ENCODE data around the gene ZNF205. TPM values are rescaled to one million over a fixed set of nuclear protein-coding genes. Genes with fewer than 3 reads are reported as not detected.

Gene ZNF205
- total and polyA plus RNA-seq, 2 donors = 4.6 to 9.3 TPM

- no peak for DNase-seq (ENCODE audit: low read depth in 6 of 9, low spot score in 9 of 9)
- Histone ChIP-seq H3K4me3 (ENCODE audit: low read length in 2 of 2) (no peak overlapping the region), H3K27me3 (ENCODE audit: control insufficient read depth in 2 of 2, insufficient read depth in 1 of 2, low read length in 1 of 2) (no peaks in the 10 kb centered on the region), H3K27ac (ENCODE audit: low read depth in 1 of 2, low read length in 1 of 2) (no peak overlapping the region), H3K9me3 (ENCODE audit: control insufficient read depth in 2 of 2, insufficient read depth in 1 of 2, low read length in 1 of 2) (peaks cover 0 to 11% of the 10 kb centered on the region in 2 donors), H3K4me1 (ENCODE audit: control insufficient read depth in 2 of 2, insufficient read depth in 2 of 2, low read length in 2 of 2) (peaks cover 15 to 60% of the 10 kb centered on the region in 2 donors), H3K36me3 (ENCODE audit: control insufficient read depth in 2 of 2, insufficient read depth in 2 of 2, low read length in 1 of 2) (no peaks in the 10 kb centered on the region)
- 95% methylated on average over 7 of the region's 7 CpGs for WGBS
These were observed 23.9 kb upstream of the ZNF205 start for GRCh38 chr16:3088450-3088849.

- Histone ChIP-seq H3K27me3 (ENCODE audit: control insufficient read depth in 2 of 2, insufficient read depth in 1 of 2, low read length in 1 of 2) (no peaks in the 10 kb centered on the region), H3K4me3 (ENCODE audit: low read length in 2 of 2) (no peak overlapping the region), H3K27ac (ENCODE audit: low read depth in 1 of 2, low read length in 1 of 2) (no peak overlapping the region), H3K9me3 (ENCODE audit: control insufficient read depth in 2 of 2, insufficient read depth in 1 of 2, low read length in 1 of 2) (peaks cover 0 to 11% of the 10 kb centered on the region in 2 donors), H3K36me3 (ENCODE audit: control insufficient read depth in 2 of 2, insufficient read depth in 2 of 2, low read length in 1 of 2) (no peaks in the 10 kb centered on the region), H3K4me1 (ENCODE audit: control insufficient read depth in 2 of 2, insufficient read depth in 2 of 2, low read length in 2 of 2) (peaks cover 15 to 59% of the 10 kb centered on the region in 2 donors)
- no peak for DNase-seq (ENCODE audit: low read depth in 6 of 9, low spot score in 9 of 9)
- 97% methylated on average over 71 of the region's 71 CpGs for WGBS
These were observed 23.3 kb upstream of the ZNF205 start for GRCh38 chr16:3088925-3089716.

- Histone ChIP-seq H3K27me3 (ENCODE audit: control insufficient read depth in 2 of 2, insufficient read depth in 1 of 2, low read length in 1 of 2) (no peaks in the 10 kb centered on the region), H3K27ac (ENCODE audit: low read depth in 1 of 2, low read length in 1 of 2) (no peak overlapping the region), H3K4me1 (ENCODE audit: control insufficient read depth in 2 of 2, insufficient read depth in 2 of 2, low read length in 2 of 2) (peaks cover 15 to 53% of the 10 kb centered on the region in 2 donors), H3K4me3 (ENCODE audit: low read length in 2 of 2) (no peak overlapping the region), H3K9me3 (ENCODE audit: control insufficient read depth in 2 of 2, insufficient read depth in 1 of 2, low read length in 1 of 2) (peaks cover 0 to 11% of the 10 kb centered on the region in 2 donors), H3K36me3 (ENCODE audit: control insufficient read depth in 2 of 2, insufficient read depth in 2 of 2, low read length in 1 of 2) (no peaks in the 10 kb centered on the region)
- no peak for DNase-seq (ENCODE audit: low read depth in 6 of 9, low spot score in 9 of 9)
- 99% methylated on average over 81 of the region's 81 CpGs for WGBS
These were observed 22.4 kb upstream of the ZNF205 start for GRCh38 chr16:3089717-3090592.

- no peak overlapping the region for H3K27ac ChIP-seq (ENCODE audit: low read depth in 1 of 2, low read length in 1 of 2)
- WGBS = 97% methylated on average over 8 of the region's 8 CpGs
- no peak for DNase-seq (ENCODE audit: low read depth in 6 of 9, low spot score in 9 of 9)
- H3K4me3 ChIP-seq (ENCODE audit: low read length in 2 of 2) = no peak overlapping the region
- H3K9me3 ChIP-seq (ENCODE audit: control insufficient read depth in 2 of 2, insufficient read depth in 1 of 2, low read length in 1 of 2) = peaks cover 0 to 11% of the 10 kb centered on the region in 2 donors
- no peaks in the 10 kb centered on the region for H3K36me3 ChIP-seq (ENCODE audit: control insufficient read depth in 2 of 2, insufficient read depth in 2 of 2, low read length in 1 of 2)
- H3K4me1 ChIP-seq (ENCODE audit: control insufficient read depth in 2 of 2, insufficient read depth in 2 of 2, low read length in 2 of 2) = peaks cover 20 to 50% of the 10 kb centered on the region in 2 donors
- H3K27me3 ChIP-seq (ENCODE audit: control insufficient read depth in 2 of 2, insufficient read depth in 1 of 2, low read length in 1 of 2) = no peaks in the 10 kb centered on the region
These were observed 20.8 kb upstream of the ZNF205 start for GRCh38 chr16:3091551-3091950.

- no peak overlapping the region for H3K27ac ChIP-seq (ENCODE audit: low read depth in 1 of 2, low read length in 1 of 2)
- DNase-seq (ENCODE audit: low read depth in 6 of 9, low spot score in 9 of 9) = no peak
- 95% methylated on average over 20 of the region's 20 CpGs for WGBS
These were observed 19.9 kb upstream of the ZNF205 start for GRCh38 chr16:3092501-3092941.

GRCh38 chr16:3094289-3095027 lies 17.9 kb upstream of the ZNF205 start:
- Histone ChIP-seq H3K9me3 (ENCODE audit: control insufficient read depth in 2 of 2, insufficient read depth in 1 of 2, low read length in 1 of 2) (peaks cover 0 to 8% of the 10 kb centered on the region in 2 donors), H3K36me3 (ENCODE audit: control insufficient read depth in 2 of 2, insufficient read depth in 2 of 2, low read length in 1 of 2) (no peaks in the 10 kb centered on the region), H3K27ac (ENCODE audit: low read depth in 1 of 2, low read length in 1 of 2) (no peak overlapping the region), H3K4me1 (ENCODE audit: control insufficient read depth in 2 of 2, insufficient read depth in 2 of 2, low read length in 2 of 2) (peaks cover 9 to 55% of the 10 kb centered on the region in 2 donors), H3K27me3 (ENCODE audit: control insufficient read depth in 2 of 2, insufficient read depth in 1 of 2, low read length in 1 of 2) (peaks cover 0 to 24% of the 10 kb centered on the region in 2 donors), H3K4me3 (ENCODE audit: low read length in 2 of 2) (no peak overlapping the region)
- WGBS = 94% methylated on average over 22 of the region's 22 CpGs
- peak in 1 of 9 donors; percentile 56 for DNase-seq (ENCODE audit: low read depth in 6 of 9, low spot score in 9 of 9)

More at GRCh38 chr16:3092501-3092941, 19.9 kb upstream of the ZNF205 start:
- Histone ChIP-seq H3K4me1 (ENCODE audit: control insufficient read depth in 2 of 2, insufficient read depth in 2 of 2, low read length in 2 of 2) (peaks cover 11 to 48% of the 10 kb centered on the region in 2 donors), H3K36me3 (ENCODE audit: control insufficient read depth in 2 of 2, insufficient read depth in 2 of 2, low read length in 1 of 2) (no peaks in the 10 kb centered on the region), H3K9me3 (ENCODE audit: control insufficient read depth in 2 of 2, insufficient read depth in 1 of 2, low read length in 1 of 2) (peaks cover 0 to 11% of the 10 kb centered on the region in 2 donors), H3K4me3 (ENCODE audit: low read length in 2 of 2) (no peak overlapping the region), H3K27me3 (ENCODE audit: control insufficient read depth in 2 of 2, insufficient read depth in 1 of 2, low read length in 1 of 2) (peaks cover 0 to 6% of the 10 kb centered on the region in 2 donors)

GRCh38 chr16:3095869-3096268 lies 16.5 kb upstream of the ZNF205 start:
- Histone ChIP-seq H3K4me3 (ENCODE audit: low read length in 2 of 2) (no peak overlapping the region), H3K27me3 (ENCODE audit: control insufficient read depth in 2 of 2, insufficient read depth in 1 of 2, low read length in 1 of 2) (peaks cover 0 to 29% of the 10 kb centered on the region in 2 donors), H3K36me3 (ENCODE audit: control insufficient read depth in 2 of 2, insufficient read depth in 2 of 2, low read length in 1 of 2) (no peaks in the 10 kb centered on the region), H3K4me1 (ENCODE audit: control insufficient read depth in 2 of 2, insufficient read depth in 2 of 2, low read length in 2 of 2) (peaks cover 17 to 67% of the 10 kb centered on the region in 2 donors), H3K27ac (ENCODE audit: low read depth in 1 of 2, low read length in 1 of 2) (no peak overlapping the region), H3K9me3 (ENCODE audit: control insufficient read depth in 2 of 2, insufficient read depth in 1 of 2, low read length in 1 of 2) (no peaks in the 10 kb centered on the region)
- peak in 1 of 9 donors; percentile 52 for DNase-seq (ENCODE audit: low read depth in 6 of 9, low spot score in 9 of 9)
- WGBS = 16% methylated on average over 4 of the region's 4 CpGs

GRCh38 chr16:3096362-3096761 lies 16.0 kb upstream of the ZNF205 start:
- 96% methylated on average over 6 of the region's 6 CpGs for WGBS
- DNase-seq (ENCODE audit: low read depth in 6 of 9, low spot score in 9 of 9) = no peak
- H3K36me3 ChIP-seq (ENCODE audit: control insufficient read depth in 2 of 2, insufficient read depth in 2 of 2, low read length in 1 of 2) = no peaks in the 10 kb centered on the region
- peaks cover 0 to 29% of the 10 kb centered on the region in 2 donors for H3K27me3 ChIP-seq (ENCODE audit: control insufficient read depth in 2 of 2, insufficient read depth in 1 of 2, low read length in 1 of 2)
- H3K9me3 ChIP-seq (ENCODE audit: control insufficient read depth in 2 of 2, insufficient read depth in 1 of 2, low read length in 1 of 2) = no peaks in the 10 kb centered on the region
- no peak overlapping the region for H3K4me3 ChIP-seq (ENCODE audit: low read length in 2 of 2)
- peaks cover 20 to 67% of the 10 kb centered on the region in 2 donors for H3K4me1 ChIP-seq (ENCODE audit: control insufficient read depth in 2 of 2, insufficient read depth in 2 of 2, low read length in 2 of 2)
- no peak overlapping the region for H3K27ac ChIP-seq (ENCODE audit: low read depth in 1 of 2, low read length in 1 of 2)

All from thymus (tissue), 11 donors.